HepG2 (cell line): ENCODE measurements around the gene HTR1B. TPM values are rescaled to one million over a fixed set of nuclear protein-coding genes. Genes with fewer than 3 reads are reported as not detected.

Source experiments
- ATAC-seq: fragments of 200-7000 bp; cut with Tn5 transposase; 3 replicates; pipeline ENCODE4 v1.9.1; 2020; ENCODE audit warnings: mild to moderate bottlenecking, moderate library complexity
- BruUV-seq: library from RNA; stranded (reverse); fragments of 400-500 nt; replicated peaks from 2 replicates; lab custom pipeline; 2021; lab: Mats Ljungman, UMichigan
- CTCF ChIA-PET: fragments of 300-600 bp; formaldehyde crosslinking; extraction: SDS; loops from one replicate; lab custom pipeline; 2021; ENCODE audit warnings: low total read pairs, inconsistent platforms, low intra/inter-chr PET ratio; lab: Yijun Ruan, JAX
- POLR2A ChIA-PET: fragments of 350-600 bp; sonication (Branson Sonifier 250); formaldehyde crosslinking; loops from one replicate; lab custom pipeline; 2020; ENCODE audit warnings: antibody characterized with exemption, inconsistent platforms; lab: Yijun Ruan, JAX
- DNase-seq: peaks from one replicate; pipeline ENCODE4 v3.0.0-alpha.2; 2015; ENCODE audit warnings: low spot score
- FAIRE-seq: peaks from 3 replicates; lab custom pipeline; 2011; peaks lifted over from hg19 to GRCh38; lab: Jason Lieb, UNC
- H2AFZ ChIP-seq: one replicate; pipeline ENCODE4 v1.6.1; 2011; ENCODE audit warnings: low read length, inconsistent platforms
- H3K27ac ChIP-seq: fragments of 300-600 bp; 3 replicates; pipeline ENCODE4 v1.8.0; 2011; ENCODE audit warnings: mixed run types, mild to moderate bottlenecking, mixed read lengths, low read length, inconsistent platforms; ENCODE audit not compliant: insufficient read depth; ENCODE audit errors: extremely low read length
- H3K27me3 ChIP-seq, 2 experiments: fragments of 200-600 bp in 1 of 2; 2 replicates in 1 of 2; 3 replicates in 1 of 2; pipeline versions ENCODE4 v1.6.0 to v1.8.0; 2011; ENCODE audit warnings: low read length in 2 of 2, mild to moderate bottlenecking in 2 of 2, moderate library complexity in 2 of 2, inconsistent platforms in 1 of 2; ENCODE audit not compliant: insufficient read depth in 2 of 2, control insufficient read depth in 1 of 2
- H3K36me3 ChIP-seq, 2 experiments: fragments of 200-600 bp in 1 of 2; replicated peaks in 1 of 2; 2 replicates in 1 of 2; 3 replicates in 1 of 2; pipeline versions ENCODE4 v1.5.1 to v1.8.0; 2011; ENCODE audit warnings: low read length in 2 of 2, inconsistent platforms in 1 of 2; ENCODE audit not compliant: insufficient read depth in 2 of 2, control insufficient read depth in 1 of 2
- H3K4me1 ChIP-seq: 2 replicates; pipeline ENCODE4 v1.5.1; 2012; ENCODE audit warnings: low read length, inconsistent platforms; ENCODE audit not compliant: insufficient read depth
- H3K4me2 ChIP-seq: 2 replicates; pipeline ENCODE4 v1.6.0; 2011; ENCODE audit warnings: low read depth, low read length, inconsistent platforms
- H3K4me3 ChIP-seq, 3 experiments: fragments of 200-600 bp in 1 of 3; sonication (generic), shearing (Covaris generic) in 1 of 3; replicated peaks in 1 of 3; 2 replicates each; pipeline ENCODE4 v1.5.1; 2011 to 2016; ENCODE audit warnings: low read length in 3 of 3, inconsistent platforms in 2 of 3, low read depth in 2 of 3, mild to moderate bottlenecking in 2 of 3, control low read depth in 1 of 3, mixed read lengths in 1 of 3; ENCODE audit not compliant: insufficient read depth in 1 of 3
- H3K79me2 ChIP-seq: one replicate; pipeline ENCODE4 v1.6.1; 2011; ENCODE audit warnings: low read length, inconsistent platforms; ENCODE audit not compliant: insufficient read depth
- H3K9ac ChIP-seq: 2 replicates; pipeline ENCODE4 v1.6.0; 2011; ENCODE audit warnings: mild to moderate bottlenecking, low read depth, low read length, inconsistent platforms; ENCODE audit not compliant: insufficient read depth
- H3K9me3 ChIP-seq: 2 replicates; pipeline ENCODE4 v1.5.1; 2012; ENCODE audit warnings: mild to moderate bottlenecking, low read length
- H4K20me1 ChIP-seq: 2 replicates; pipeline ENCODE4 v1.6.0; 2011; ENCODE audit warnings: inconsistent platforms, mild to moderate bottlenecking, low read length, moderate library complexity; ENCODE audit not compliant: insufficient read depth
- AFF4 ChIP-seq: sonication (generic); formaldehyde crosslinking; IDR thresholded peaks from 2 replicates; pipeline ENCODE4 v1.4.0; 2020; ENCODE audit warnings: missing genetic modification reagents
- ATF7-NPFF ChIP-seq: sonication (generic); formaldehyde crosslinking; IDR thresholded peaks from 2 replicates; pipeline ENCODE4 v1.8.1; 2023; ENCODE audit warnings: mild to moderate bottlenecking, low read depth, missing genetic modification reagents, moderate library complexity
- KAT2B ChIP-seq: fragments of 150-350 bp; IDR thresholded peaks from 2 replicates; pipeline ENCODE4 v1.6.1; 2014; ENCODE audit warnings: low read depth, low read length, borderline replicate concordance
- NFE2 ChIP-seq: sonication (generic); formaldehyde crosslinking; IDR thresholded peaks from 2 replicates; pipeline ENCODE4 v1.4.0; 2020; ENCODE audit warnings: missing genetic modification reagents
- ZNF768 ChIP-seq: sonication (generic); formaldehyde crosslinking; IDR thresholded peaks from 2 replicates; pipeline ENCODE4 v1.4.0; 2020; ENCODE audit warnings: missing genetic modification reagents
- WGBS: methylation state at CpG from one replicate; pipeline ENCODE4 v1.1.6; 2017; ENCODE audit warnings: low lambda C conversion rate; 5-methylcytosine and 5-hydroxymethylcytosine counted together
- in situ Hi-C: cut with HindIII; loops from 2 replicates; pipeline ENCODE4 v1.10.0; 2017; ENCODE audit warnings: low pct_unique_long_range_greater_than_20kb; ENCODE audit not compliant: extremely low pct_ligation_motif_present
- intact Hi-C: fragments of 100-400 bp; cut with micrococcal nuclease; formaldehyde crosslinking; loops from one replicate; pipeline ENCODE4 v1.10.0; 2022; ENCODE audit not compliant: unreplicated experiment
- polyA plus RNA-seq, 8 experiments: library from polyadenylated mRNA; depleted of rRNA in 3 of 8; stranded (reverse) in 7 of 8; unstranded in 1 of 8; fragments of >200 nt; fragmentation: Illumina TruSeq in 4 of 8; extraction: Trizol in 4 of 8; gene quantifications; 2 replicates each; pipeline versions ENCODE4 v1.2.1 to v1.2.3, GENCODE V29; 2011 to 2016; ENCODE audit warnings: low read depth in 4 of 8, missing spikeins in 1 of 8, mixed read lengths in 1 of 8; ENCODE audit not compliant: insufficient read depth in 1 of 8
- total RNA-seq, 5 experiments: library from RNA; depleted of rRNA; stranded (reverse); fragments of >200 nt; fragmentation: Illumina TruSeq; extraction: Trizol; gene quantifications; 2 replicates each; pipeline ENCODE4 v1.2.3, GENCODE V29; 2016; ENCODE audit warnings: low read depth in 1 of 5
- TF ChIP-seq, protein P1 (sequence below): sonication (generic); formaldehyde crosslinking; IDR thresholded peaks from 2 replicates; pipeline ENCODE4 v1.4.0; 2020; ENCODE audit warnings: missing genetic modification reagents
- TF ChIP-seq, protein P2 (sequence below): sonication (generic); formaldehyde crosslinking; IDR thresholded peaks from 2 replicates; pipeline ENCODE4 v1.4.0; 2020; ENCODE audit warnings: mild to moderate bottlenecking, missing genetic modification reagents
- TF ChIP-seq, protein P3 (sequence below): sonication (generic); formaldehyde crosslinking; IDR thresholded peaks from 2 replicates; pipeline ENCODE4 v1.4.0; 2020; ENCODE audit warnings: missing genetic modification reagents

The HTR1B gene
- total and polyA plus RNA-seq, 2 of the 13 experiments (the other 11 are each of a cell fraction or from before 2014, with no cell fraction given): not detected

DNA sequence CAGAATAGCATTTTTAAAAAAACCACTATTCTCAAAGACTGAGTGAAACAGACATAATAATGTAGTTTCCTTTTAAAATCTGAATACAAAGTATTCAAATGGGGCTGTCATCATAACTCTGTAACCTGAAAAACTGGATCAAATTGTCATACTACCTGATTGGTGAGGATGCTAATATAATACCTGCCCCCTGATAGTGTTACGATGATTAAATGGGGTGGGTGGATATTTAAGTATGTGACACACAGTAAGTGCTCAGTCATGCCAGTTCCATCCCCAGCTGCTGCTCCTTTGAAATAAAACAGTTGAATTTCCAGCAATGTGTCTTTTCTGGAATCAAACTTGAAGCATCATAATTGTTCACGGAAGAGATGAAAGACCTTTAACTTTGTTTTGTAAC, 8.9 kb downstream of the HTR1B start (continued):
- TF ChIP-seq AFF4 (CRISPR knock-in tag) (no peak), ZNF768 (no peak), KAT2B (no peak), ATF7-NPFF (CRISPR knock-in tag) (no peak)

DNA sequence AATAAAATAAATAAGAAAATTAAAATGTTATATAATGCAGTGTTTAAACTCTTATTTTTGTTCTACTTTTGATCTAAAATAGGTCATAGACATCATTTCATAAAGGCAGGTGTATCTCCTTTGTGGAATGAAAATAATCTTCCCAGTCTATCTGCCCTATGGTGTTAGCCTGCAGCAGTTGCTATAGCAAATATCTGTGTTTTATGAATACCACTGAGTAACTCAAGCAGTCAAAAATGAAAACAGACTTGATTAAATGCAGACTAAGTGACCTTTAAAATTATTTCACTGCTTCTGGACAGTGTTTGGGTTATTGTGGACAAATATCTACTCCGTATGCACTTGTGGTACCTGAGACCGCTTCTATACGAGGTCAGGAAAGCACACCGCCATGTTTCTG, 11.8 kb downstream of the HTR1B start:
- Histone ChIP-seq H3K79me2 (no peaks in the 10 kb centered on the region), H3K36me3 (no peaks in the 10 kb centered on the region), H3K27me3 (no peaks in the 10 kb centered on the region), H3K27ac (no peak overlapping the region), H4K20me1 (no peaks in the 10 kb centered on the region), H3K9ac (no peak overlapping the region), H2AFZ (no peak overlapping the region), H3K4me1 (no peaks in the 10 kb centered on the region), H3K9me3 (no peaks in the 10 kb centered on the region), H3K4me2 (no peak overlapping the region), H3K4me3 (no peak overlapping the region)
- intact Hi-C loops (loop anchor here (10.0 kb wide), 1 partner anchor 1557 kb away; no protein-coding TSS in a partner anchor), in situ Hi-C loops (no loop called here)
- FAIRE-seq (no peak), DNase-seq (no peak), ATAC-seq (no peak)
- BruUV-seq: no TSS peak
- ChIA-PET CTCF (no interaction called here), POLR2A (no interaction called here)
- WGBS: 52% methylated on average over 4 of the region's 4 CpGs
- TF ChIP-seq, protein P1, sequence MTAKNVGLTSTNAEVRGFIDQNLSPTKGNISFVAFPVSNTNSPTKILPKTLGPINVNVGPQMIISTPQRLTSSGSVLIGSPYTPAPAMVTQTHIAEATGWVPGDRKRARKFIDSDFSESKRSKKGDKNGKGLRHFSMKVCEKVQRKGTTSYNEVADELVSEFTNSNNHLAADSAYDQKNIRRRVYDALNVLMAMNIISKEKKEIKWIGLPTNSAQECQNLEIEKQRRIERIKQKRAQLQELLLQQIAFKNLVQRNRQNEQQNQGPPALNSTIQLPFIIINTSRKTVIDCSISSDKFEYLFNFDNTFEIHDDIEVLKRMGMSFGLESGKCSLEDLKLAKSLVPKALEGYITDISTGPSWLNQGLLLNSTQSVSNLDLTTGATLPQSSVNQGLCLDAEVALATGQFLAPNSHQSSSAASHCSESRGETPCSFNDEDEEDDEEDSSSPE (CRISPR knock-in tag): no peak
- TF ChIP-seq, protein P2, sequence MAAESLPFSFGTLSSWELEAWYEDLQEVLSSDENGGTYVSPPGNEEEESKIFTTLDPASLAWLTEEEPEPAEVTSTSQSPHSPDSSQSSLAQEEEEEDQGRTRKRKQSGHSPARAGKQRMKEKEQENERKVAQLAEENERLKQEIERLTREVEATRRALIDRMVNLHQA (CRISPR knock-in tag): no peak
- no peak for TF ChIP-seq NFE2
- TF ChIP-seq, protein P3, sequence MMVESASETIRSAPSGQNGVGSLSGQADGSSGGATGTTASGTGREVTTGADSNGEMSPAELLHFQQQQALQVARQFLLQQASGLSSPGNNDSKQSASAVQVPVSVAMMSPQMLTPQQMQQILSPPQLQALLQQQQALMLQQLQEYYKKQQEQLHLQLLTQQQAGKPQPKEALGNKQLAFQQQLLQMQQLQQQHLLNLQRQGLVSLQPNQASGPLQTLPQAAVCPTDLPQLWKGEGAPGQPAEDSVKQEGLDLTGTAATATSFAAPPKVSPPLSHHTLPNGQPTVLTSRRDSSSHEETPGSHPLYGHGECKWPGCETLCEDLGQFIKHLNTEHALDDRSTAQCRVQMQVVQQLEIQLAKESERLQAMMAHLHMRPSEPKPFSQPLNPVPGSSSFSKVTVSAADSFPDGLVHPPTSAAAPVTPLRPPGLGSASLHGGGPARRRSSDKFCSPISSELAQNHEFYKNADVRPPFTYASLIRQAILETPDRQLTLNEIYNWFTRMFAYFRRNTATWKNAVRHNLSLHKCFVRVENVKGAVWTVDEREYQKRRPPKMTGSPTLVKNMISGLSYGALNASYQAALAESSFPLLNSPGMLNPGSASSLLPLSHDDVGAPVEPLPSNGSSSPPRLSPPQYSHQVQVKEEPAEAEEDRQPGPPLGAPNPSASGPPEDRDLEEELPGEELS (CRISPR knock-in tag): no peak
